Activated CD4-positive, CD25-positive, alpha-beta regulatory T cell treated with anti-CD3 and anti-CD28 coated beads, Interleukin-2, amount 50 U/mL, for 24 hours (primary cell): ENCODE results near the gene GRHPR.

Experiments
- ATAC-seq, 2 donors: fragments of 150-1000 bp; cut with Tn5 transposase; one replicate each; pipeline ENCODE4 v1.10.0; 2021; ENCODE audit warnings: mild to moderate bottlenecking in 1 of 2, moderate library complexity in 1 of 2

GRHPR gene

GRCh38 chr9:37486256-37486615 is 63.7 kb downstream of the GRHPR start:
- ATAC-seq = no peak
